HL-60 (cell line): ENCODE measurements around the gene LILRA6.
"Not testable (repeated sequence)": the region's sequence is repeated elsewhere in the genome, so short reads cannot be mapped to it uniquely, and the experiment has no call there.

Source experiments
- GABPA ChIP-seq: IDR thresholded peaks from 2 replicates; pipeline ENCODE4 v1.6.1; 2012; ENCODE audit warnings: low read depth
- POLR2AphosphoS5 ChIP-seq: IDR thresholded peaks from 2 replicates; pipeline ENCODE4 v1.6.1; 2012; ENCODE audit warnings: low read depth
- SPI1 ChIP-seq: IDR thresholded peaks from 2 replicates; pipeline ENCODE4 v1.6.1; 2012; ENCODE audit warnings: low read depth, mild to moderate bottlenecking, borderline replicate concordance
- TF ChIP-seq, protein P1 (sequence below): IDR thresholded peaks from one replicate; pipeline ENCODE4 v1.5.1; 2011; ENCODE audit warnings: low read length, control low read depth, inconsistent platforms; ENCODE audit not compliant: insufficient read depth
- TF ChIP-seq, protein P2 (sequence below): IDR thresholded peaks from 2 replicates; pipeline ENCODE4 v1.6.1; 2012; ENCODE audit warnings: low read depth; ENCODE audit not compliant: insufficient replicate concordance

DNA sequence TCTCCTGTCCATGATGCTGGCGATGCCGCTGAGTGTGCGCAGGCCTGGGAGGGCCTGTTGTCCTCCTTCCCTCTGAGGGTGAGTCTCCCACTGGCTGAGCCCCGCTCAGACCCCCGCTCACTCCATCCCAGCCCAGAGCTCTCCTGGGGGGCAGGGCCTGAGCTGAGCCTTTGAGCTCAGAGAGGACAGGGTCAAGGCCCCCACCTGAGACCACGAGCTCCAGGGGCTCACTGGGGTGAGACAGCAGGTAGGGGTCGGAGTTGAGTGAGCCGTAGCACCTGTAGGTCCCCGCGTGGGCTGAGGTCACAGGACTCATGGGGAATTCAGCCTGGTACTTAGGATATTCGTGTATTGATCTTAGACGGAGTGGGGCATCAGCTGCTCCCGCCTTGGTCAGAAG is 35.5 kb upstream of the LILRA6 start:
- TF ChIP-seq, protein P1, sequence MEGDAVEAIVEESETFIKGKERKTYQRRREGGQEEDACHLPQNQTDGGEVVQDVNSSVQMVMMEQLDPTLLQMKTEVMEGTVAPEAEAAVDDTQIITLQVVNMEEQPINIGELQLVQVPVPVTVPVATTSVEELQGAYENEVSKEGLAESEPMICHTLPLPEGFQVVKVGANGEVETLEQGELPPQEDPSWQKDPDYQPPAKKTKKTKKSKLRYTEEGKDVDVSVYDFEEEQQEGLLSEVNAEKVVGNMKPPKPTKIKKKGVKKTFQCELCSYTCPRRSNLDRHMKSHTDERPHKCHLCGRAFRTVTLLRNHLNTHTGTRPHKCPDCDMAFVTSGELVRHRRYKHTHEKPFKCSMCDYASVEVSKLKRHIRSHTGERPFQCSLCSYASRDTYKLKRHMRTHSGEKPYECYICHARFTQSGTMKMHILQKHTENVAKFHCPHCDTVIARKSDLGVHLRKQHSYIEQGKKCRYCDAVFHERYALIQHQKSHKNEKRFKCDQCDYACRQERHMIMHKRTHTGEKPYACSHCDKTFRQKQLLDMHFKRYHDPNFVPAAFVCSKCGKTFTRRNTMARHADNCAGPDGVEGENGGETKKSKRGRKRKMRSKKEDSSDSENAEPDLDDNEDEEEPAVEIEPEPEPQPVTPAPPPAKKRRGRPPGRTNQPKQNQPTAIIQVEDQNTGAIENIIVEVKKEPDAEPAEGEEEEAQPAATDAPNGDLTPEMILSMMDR: not testable (repeated sequence)
- not testable (repeated sequence) for TF ChIP-seq GABPA, POLR2AphosphoS5, SPI1
- TF ChIP-seq, protein P2, sequence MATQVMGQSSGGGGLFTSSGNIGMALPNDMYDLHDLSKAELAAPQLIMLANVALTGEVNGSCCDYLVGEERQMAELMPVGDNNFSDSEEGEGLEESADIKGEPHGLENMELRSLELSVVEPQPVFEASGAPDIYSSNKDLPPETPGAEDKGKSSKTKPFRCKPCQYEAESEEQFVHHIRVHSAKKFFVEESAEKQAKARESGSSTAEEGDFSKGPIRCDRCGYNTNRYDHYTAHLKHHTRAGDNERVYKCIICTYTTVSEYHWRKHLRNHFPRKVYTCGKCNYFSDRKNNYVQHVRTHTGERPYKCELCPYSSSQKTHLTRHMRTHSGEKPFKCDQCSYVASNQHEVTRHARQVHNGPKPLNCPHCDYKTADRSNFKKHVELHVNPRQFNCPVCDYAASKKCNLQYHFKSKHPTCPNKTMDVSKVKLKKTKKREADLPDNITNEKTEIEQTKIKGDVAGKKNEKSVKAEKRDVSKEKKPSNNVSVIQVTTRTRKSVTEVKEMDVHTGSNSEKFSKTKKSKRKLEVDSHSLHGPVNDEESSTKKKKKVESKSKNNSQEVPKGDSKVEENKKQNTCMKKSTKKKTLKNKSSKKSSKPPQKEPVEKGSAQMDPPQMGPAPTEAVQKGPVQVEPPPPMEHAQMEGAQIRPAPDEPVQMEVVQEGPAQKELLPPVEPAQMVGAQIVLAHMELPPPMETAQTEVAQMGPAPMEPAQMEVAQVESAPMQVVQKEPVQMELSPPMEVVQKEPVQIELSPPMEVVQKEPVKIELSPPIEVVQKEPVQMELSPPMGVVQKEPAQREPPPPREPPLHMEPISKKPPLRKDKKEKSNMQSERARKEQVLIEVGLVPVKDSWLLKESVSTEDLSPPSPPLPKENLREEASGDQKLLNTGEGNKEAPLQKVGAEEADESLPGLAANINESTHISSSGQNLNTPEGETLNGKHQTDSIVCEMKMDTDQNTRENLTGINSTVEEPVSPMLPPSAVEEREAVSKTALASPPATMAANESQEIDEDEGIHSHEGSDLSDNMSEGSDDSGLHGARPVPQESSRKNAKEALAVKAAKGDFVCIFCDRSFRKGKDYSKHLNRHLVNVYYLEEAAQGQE: not testable (repeated sequence)
